CMK (cell line): ENCODE data around the gene HECTD1.
"Not testable (repeated sequence)": the region's sequence is repeated elsewhere in the genome, so short reads cannot be mapped to it uniquely, and the experiment has no call there.

Experiments used
- DNase-seq: peaks from one replicate; pipeline ENCODE4 v3.0.0-alpha.2; 2010; ENCODE audit warnings: low read depth

HECTD1 gene

DNA sequence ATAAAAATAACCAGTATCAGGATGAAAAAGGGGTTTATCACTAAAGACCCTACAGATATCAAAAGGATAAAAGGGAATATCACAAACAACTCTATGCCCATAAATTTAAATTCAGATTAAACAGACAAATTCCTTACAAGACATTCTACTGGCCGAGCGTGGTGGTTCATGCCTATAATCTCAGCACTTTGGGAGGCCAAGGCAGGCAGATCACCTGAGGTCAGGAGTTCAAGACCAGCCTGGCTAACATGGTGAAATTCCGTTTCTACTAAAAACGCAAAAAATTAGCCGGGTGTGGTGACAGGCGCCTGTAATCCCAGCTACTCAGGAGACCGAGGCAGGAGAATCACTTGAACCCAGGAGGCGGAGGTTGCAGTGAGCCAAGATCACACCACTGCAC, 15.0 kb downstream of the HECTD1 start:
- DNase-seq = not testable (repeated sequence)

DNA sequence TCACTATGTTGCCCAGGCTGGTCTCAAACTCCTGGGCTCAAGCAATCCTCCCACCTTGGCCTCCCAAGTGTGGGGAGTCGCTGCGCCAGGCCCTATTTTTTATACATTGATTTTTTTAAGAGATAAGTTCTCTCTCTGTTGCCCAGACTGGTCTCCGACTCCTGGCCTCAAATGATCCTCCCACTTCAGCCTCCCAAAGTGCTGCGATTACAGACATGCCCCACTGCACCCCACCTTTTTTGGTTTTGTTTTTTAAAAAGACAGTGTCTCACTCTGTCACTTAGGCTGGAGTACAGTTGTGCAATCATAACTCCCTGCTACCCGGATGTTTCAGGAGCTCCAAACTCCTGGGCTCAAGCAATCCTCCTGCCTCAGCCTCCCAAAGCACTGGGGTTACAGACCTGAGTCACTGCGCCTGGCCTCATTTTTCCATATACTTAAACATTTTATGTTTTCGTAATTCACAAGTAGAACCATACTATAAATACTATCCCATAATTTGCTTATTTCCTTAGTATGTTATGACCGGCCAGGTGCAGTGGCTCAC, 16.8 kb downstream of the HECTD1 start:
- no peak for DNase-seq

DNA sequence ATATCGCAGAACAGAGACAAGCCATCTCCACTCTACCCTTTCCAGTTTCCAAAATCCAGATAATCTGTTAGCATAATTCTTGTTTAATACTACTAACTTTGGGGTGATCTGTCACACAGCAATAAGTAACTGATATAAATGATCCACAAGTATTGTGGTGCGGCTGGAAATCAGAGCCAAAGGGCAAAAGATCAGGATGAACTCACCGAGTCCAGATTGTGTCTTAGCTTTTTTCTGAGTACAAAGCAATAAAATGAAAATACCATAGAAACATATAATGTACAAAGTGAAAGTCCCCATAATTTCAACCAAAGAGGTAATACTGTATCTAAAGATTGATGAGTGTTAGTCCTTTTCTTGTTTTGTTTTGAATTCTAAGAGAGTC, 17.4 kb downstream of the HECTD1 start:
- no peak for DNase-seq

DNA sequence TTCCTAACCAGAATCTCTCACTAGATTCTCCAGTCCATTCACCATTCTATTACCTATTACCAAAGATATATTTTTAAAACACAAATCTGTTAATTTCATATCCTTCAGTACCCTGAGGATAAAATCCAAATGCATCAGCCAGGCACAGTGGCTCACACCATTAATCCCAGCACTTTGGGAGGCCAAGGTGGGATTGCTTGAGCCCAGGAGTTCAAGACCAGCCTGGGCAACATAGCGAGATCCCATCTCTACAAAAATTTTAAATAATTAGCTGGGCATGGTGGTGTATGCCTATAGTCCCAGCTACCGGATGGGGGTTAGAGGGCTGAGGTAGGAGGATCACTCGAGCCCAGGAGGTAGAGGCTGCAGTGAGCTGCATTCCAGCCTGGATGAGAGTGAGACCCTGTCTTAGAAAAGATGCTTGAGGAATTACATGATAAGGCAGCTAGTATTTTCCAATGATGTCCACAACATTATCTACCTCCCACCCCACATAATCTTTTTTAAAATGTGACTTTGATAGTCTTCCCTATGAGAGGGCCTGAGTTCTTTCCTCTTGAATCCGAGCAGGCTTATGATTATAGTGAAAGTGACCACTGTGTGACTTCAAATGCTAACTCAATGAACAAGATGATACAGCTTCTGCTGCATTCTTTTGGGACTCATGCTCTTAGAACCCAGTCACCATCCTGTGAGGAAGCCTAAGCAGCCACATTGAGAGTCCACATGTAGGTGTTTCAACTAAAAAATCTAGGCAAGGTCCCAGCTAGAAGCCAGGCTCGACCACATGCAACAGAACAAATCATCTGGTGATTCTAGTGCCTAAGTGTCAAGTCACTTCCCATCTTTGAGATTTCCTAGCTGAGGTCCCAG, 18.0 kb downstream of the HECTD1 start:
- no peak for DNase-seq

DNA sequence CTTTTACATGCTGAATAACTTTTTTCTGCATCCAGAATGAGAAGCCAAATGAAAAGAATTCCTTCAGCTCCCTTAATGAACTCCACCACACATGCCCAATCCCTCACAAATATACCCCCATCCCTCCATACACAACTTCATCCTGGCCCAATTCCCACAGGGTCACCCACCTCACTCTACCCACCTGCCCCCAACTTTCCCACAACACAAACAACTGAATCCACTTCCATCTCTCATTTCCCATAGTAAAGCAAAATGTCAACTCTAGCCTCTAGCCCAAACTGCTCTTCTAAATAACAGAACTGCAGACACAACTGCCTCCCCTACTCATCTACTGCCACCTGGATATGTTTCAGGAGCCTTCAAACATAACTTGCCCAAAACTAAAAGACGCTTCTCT, 18.8 kb downstream of the HECTD1 start:
- no peak for DNase-seq

DNA sequence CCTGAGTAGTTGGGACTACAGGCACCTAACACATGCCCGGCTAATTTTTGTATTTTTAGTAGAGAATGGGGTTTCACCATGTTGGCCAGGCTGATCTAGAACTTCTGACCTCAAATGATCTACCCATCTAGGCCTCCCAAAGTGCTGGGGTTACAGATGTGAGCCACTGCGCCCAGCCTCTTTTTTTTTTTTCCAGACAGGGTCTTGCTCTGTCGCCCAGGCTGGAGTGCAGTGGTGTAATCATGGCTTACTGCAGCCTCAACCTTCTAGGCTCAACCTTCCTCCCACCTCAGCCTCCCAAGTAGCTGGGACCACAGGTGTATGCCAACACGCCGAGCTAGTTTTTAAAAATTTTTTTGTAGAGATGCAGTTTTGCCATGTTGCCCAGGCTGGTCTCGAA, 25.6 kb downstream of the HECTD1 start:
- DNase-seq = not testable (repeated sequence)

DNA sequence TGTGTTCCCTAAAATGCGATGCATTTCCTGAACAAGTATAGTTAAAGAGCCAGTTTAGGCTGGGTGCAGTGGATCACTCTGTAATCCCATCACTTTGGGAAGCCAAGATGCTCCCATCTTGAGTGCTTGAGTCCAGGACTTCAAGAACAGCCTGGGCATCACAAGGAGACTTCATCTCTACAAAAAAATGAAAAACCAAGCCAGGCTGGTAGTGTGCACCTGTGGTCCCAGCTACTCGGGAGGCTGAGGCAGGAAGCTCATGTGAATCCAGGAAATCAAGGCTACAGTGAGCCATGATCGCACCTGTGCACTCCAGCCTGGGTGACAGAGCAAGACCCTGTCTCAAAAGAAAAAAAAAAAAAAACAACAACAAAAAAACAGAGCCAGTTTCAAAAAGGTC, 26.3 kb downstream of the HECTD1 start:
- no peak for DNase-seq

DNA sequence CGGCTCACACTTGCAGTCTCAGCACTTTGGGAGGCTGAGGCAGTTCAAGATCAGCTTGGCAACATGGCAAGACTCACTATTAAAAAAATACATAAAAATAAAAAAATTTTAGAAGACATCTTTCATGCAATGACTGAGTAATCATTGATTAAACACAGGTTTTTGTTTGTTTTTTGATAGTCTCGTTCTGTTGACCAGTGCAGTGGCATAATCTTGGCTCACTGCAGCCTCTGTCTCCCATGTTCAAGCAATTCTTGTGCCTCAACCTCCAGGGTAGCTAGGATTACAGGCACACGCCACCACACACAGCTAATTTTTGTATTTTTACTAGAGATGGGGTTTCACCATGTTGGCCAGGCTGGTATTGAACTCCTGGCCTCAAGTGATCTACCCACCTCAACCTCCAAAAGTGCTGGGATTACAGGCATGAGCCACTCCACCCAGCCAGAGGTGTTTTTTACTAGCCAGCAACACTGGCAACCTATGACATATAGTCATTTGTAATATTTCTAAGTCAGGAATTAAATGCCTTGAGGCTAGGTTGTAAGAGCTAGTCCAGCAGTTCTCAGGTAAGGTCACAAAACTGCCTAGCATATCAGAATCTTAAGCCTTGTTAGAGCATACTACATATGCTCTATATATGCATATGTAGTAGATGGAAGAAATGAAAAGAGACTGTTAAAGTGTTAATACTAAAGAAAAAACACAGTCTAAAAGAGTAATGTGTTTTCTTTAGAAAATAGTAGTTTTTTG, 27.1 kb downstream of the HECTD1 start:
- DNase-seq = no peak

DNA sequence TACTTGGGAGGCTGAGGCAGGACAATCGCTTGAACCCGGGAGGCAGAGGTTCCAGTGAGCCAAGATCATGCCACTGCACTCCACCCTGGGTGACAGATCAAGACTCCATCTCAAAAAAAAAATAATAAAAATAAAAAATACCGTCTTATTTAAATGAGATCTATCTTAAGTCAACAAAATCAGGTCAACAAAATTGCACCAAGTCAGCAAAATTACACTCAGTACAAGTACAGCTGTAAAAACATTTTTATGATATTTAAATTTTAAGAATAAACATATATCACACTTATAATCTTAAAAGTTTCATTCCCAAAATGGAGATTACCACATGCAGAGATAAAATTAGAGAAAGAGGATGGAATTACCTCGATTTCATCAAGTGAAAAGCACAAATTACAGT, 33.2 kb downstream of the HECTD1 start:
- DNase-seq = no peak

DNA sequence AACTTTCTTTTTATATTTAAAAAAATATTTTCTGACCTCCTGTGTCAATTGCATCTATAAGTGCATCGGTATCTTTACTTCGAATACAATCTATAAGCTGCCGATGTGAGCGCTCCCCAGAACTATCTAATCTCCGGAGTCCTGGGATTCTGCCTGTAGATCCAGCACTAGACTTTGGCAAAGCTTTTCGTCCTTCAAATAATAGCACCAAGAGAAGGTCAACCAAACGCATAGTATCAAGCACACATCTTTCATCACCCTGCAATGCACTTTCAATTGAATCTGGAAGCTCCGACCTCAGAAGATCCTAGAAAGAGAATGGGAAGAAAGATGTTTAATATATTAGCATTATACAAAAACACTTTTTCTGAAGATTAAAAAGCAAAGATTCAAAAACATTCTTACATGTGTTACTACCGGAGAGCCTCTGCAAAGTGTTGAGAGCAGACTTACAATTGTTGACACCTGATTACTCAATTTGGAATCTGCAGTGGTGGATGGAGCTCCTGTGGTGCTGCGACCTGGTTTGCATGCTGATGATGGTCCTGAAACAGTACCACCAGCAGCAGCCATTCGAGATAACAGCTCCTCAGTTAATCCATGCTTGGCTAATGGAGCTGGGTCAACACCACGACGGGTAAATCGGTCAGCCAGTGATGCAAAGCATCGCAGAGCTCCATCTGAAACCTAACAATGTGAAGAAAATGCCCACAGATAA, 34.3 kb downstream of the HECTD1 start:
- no peak for DNase-seq

DNA sequence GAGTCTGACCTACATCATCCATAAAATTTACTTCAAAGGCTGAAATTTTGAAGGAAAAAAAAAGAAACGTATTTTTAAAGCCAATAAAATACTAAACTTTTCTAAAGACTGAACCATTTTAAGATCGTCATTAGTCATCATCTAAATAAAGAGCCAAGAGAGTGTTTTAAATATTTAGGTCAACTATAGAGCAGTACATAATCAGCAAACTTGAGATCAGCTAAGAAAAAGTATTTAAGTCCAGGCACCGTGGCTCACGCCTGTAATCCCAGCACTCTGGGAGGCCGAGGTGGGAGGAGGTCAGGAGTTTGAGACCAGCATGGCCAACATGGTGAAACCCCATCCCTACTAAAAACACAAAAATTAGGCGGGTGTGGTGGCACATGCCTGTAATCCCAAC, 35.5 kb downstream of the HECTD1 start:
- no peak for DNase-seq

DNA sequence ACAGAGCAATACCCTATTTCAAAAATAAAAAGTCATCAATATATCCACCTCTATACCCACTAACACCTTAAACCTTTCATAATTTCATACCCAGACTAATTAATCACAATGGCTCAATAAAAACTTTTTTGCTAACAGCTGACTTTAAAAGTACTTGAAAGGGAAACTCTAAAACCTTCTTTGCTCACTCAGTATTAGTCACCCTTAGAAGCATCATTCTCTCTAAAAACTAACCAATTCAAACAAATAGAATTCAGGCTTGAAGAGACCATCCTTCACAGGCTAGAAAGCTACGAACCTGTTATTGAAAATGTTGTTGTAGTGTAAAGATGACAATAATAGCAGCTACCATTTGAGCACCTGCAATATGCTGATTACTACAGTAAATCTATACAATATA, 37.2 kb downstream of the HECTD1 start:
- no peak for DNase-seq

DNA sequence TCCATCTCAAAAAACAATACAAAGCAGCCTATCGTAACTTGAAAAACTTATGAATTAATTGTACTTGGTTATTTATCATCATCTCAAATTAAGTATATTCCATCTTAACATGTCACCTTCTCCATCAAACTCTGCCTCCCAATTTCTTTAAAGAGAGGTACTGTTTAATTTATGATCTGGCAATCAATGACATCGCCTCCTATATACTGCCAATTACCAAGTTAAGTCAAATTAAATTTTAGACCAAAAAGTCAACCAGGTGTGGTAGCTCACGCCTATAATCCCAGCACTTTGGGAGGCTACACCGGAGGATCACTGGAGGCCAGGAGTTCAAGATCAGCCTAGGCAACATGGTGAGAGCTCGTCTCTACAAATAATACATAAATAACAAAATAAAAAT, 37.7 kb downstream of the HECTD1 start:
- DNase-seq = no peak

DNA sequence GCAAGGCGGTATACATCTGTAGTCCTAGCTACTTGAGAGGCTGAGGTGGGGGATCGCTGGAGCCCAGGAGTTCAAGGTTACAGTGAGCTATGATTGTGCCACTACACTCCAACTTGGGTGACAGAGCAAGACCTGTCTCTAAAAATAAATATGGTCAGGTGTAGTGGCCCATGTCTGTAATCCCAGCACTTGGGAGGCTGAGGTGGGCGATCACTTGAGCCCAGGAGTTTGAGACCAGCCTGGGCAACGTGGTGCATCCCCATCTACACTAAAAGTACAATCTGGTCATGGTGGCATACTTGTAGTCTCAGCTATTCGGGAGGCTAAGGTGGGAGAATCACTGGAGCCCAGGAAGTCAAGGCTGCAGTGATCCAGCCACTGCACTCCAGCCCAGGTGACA, 40.6 kb downstream of the HECTD1 start:
- no peak for DNase-seq

DNA sequence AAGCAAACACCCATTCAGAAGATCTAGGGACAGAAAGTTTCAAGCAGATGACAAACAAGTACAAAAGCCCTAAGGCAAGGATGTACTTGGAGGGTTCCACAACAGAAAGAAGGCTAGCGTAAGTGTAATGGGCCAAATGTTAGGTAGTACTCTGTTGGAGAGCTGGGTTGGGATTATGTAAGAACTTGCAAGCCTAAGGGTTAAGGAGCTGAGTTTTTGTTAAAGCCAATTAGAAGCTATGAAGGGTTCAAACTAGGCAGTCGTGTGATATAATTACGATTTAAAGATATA, 41.4 kb downstream of the HECTD1 start:
- DNase-seq = no peak

DNA sequence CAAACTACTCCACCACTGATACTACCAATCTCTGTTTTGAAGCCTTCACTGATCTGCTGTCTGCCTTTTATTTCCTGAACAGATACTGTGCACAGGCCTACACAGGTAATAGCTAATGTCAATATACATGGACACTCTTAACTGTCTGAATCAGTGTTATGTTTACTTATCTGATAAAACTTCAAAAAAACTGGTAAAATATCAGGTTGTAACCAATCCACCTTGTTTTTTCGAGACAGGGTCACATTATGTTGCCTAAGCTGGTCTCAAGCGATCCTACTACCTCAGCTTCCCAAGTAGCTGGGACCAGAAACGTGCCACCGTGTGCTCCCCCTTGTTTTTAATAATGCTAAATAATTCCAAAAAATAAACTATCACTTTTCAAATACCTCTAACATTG, 43.5 kb downstream of the HECTD1 start:
- DNase-seq = no peak

DNA sequence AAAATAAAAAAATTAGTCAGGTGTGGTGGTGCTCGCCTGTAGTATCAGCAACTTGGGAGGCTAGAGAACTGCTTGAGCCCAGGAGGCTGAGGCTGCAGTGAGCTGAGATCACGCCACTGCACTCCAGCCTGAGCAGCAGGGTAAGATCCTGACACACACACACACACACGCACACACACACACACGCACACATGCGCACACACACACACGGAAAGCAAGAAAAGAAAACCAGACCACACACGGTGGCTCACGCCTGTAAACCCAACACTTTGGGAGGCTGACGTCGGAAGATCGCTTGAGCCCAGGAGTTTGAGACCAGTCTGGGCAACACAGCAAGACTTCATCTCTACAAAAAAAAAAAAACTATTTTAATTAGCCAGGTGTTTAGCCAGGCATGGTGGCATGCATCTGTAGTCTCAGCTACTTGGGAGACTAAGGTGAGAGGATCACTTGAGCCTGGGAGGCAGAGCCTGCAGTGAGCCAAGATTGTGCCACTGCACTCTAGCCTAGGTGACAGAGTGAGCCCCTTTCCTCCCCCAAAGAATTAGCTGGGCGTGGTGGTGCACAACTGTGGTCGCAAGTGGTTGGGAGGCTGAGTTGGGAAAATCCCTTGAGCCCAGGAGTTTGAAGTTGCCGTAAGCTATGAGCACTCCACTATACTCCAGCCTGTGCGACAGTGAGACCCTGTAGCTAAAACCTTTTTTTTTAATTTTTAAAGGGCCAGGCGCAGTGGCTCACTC, 44.5 kb downstream of the HECTD1 start:
- no peak for DNase-seq

DNA sequence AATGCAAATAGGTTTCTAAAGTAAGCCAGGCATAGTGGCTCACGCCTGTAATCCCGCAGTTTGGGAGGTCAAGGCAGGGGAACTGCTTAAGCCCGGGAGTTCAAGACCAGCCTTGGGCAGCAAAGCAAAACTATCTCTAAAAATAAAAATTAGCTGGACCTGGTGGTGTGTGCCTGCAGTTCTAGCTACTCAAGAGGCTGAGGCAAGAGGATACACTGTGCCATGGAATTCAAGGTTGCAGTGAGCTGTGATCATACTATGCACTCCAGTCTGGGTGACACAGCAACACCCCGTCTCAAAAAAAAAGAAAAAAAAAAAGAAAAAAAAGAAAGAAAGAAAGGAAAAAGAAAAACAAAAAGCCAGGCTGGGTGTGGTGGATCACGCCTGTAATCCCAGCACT, 46.3 kb downstream of the HECTD1 start:
- DNase-seq = no peak

DNA sequence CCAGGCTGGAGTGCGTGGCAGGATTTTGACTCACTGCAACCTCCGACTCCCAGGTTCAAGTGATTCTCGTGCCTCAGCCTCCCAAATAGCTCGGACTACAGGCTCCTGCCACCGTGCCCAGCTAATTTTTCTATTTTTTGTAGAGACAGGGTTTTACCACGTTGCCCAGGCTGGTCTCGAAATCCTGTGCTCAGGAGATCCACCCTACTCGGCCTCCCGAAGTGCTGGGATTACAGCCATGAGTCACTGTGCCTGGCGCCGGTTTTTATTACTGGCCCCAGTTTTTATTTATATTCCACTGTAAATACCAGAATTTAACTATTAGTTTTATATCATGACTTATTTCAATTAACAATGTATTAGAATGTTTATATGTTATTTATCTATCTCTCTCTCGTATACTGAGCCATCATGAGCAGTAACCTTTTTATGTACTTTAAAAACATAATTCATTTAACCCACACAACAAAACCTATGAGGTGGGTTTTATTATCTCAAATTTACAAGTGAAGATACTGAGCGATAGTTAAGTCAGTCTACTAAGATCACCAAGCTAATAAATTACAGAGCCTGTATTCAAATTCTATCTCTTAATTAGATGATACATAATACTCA, 47.8 kb downstream of the HECTD1 start:
- no peak for DNase-seq

DNA sequence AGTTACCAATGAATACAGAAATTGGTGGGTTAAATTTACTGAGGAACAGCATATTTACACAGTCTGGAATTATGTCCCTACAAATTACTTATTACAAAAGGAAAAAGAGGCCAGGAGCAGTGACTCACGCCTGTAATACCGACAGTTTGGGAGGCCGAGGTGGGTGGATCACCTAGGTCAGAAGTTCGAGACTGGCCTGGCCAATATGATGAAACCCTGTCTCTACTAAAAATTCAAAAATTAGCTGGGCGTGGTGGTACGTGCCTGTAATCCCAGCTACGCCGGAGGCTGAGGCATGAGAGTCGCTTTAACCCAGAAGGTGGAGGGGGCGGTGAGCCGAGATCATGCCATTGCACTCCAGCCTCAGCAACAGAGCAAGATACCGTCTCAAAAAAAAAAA, 52.6 kb downstream of the HECTD1 start:
- no peak for DNase-seq

DNA sequence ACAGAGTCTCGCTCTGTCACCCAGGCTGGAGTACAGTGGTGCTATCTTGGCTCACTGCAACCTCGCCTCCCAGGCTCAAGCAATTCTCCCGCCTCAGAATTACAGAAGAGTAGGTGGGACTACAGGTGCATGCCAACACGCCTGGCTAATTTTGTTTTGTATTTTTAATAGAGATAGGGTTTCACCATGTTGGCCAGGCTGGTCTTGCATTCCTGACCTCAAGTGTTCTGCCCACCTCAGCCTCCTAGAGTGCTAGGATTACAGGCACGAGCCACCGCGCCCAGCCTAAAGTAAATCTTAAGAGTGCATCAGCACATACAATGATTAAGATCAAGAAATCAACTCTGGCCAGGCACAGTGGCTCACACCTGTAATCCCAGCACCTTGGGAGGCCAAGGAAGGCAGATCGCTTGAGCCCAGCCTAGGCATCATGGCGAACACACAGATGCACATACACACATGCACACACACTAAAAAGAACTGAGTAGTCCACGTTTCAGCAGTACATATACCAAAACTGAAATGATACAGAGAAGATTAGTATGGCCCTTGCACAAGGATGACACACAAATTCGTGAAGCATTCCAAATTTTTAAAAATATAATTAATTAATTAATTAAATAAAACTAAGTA, 65.0 kb downstream of the HECTD1 start:
- DNase-seq = no peak
